Caco-2 (cell line): ENCODE data around the gene SHB. TPM values are rescaled to one million over a fixed set of nuclear protein-coding genes. Genes with fewer than 3 reads are reported as not detected.

ENCODE experiments used
- BruUV-seq: library from RNA; stranded (reverse); fragments of 400-500 nt; replicated peaks from 2 replicates; lab custom pipeline; 2021; lab: Mats Ljungman, UMichigan
- CTCF ChIA-PET: fragments of 300-600 bp; sonication (Branson Sonifier 250); formaldehyde crosslinking; loops from one replicate; lab custom pipeline; 2022; ENCODE audit warnings: antibody characterized with exemption; lab: Charles Lee
- POLR2A ChIA-PET: fragments of 300-600 bp; sonication (Branson Sonifier 250); formaldehyde crosslinking; loops from one replicate; lab custom pipeline; 2022; ENCODE audit warnings: antibody characterized with exemption; lab: Charles Lee
- DNase-seq, 2 experiments: peaks; one replicate each; pipeline versions ENCODE4 v3.0.0 to v3.0.0-alpha.2; 2020 to 2022
- H3K27me3 ChIP-seq: replicated peaks from 2 replicates; pipeline ENCODE4 v1.6.0; 2011; ENCODE audit warnings: low read length; ENCODE audit not compliant: control insufficient read depth, insufficient read depth
- H3K36me3 ChIP-seq: 2 replicates; pipeline ENCODE4 v1.5.1; 2011; ENCODE audit warnings: low read length; ENCODE audit not compliant: control insufficient read depth, insufficient read depth
- H3K4me1 ChIP-seq: fragments of 250-450 bp; sonication (Bioruptor Pico); 2 replicates; pipeline ENCODE4 v1.5.1; 2020; ENCODE audit warnings: mild to moderate bottlenecking
- H3K4me3 ChIP-seq: 2 replicates; pipeline ENCODE4 v1.5.1; 2011; ENCODE audit warnings: low read depth, mild to moderate bottlenecking, control low read depth, low read length
- H3K9me3 ChIP-seq: fragments of 250-450 bp; sonication (Bioruptor Pico); 2 replicates; pipeline ENCODE4 v1.5.1; 2020; ENCODE audit warnings: mild to moderate bottlenecking, moderate library complexity
- H3K27ac Mint-ChIP-seq: one replicate; pipeline ENCODE4 v1.8.0; 2022; ENCODE audit warnings: mixed read lengths; ENCODE audit not compliant: unreplicated experiment
- H3K27me3 Mint-ChIP-seq: one replicate; pipeline ENCODE4 v1.8.0; 2022; ENCODE audit warnings: mixed read lengths; ENCODE audit not compliant: insufficient read depth, unreplicated experiment
- H3K36me3 Mint-ChIP-seq: one replicate; pipeline ENCODE4 v1.8.0; 2022; ENCODE audit warnings: mild to moderate bottlenecking, mixed read lengths; ENCODE audit not compliant: insufficient read depth, unreplicated experiment
- H3K4me1 Mint-ChIP-seq: one replicate; pipeline ENCODE4 v1.8.0; 2022; ENCODE audit warnings: low read depth, mixed read lengths; ENCODE audit not compliant: unreplicated experiment
- H3K4me3 Mint-ChIP-seq: one replicate; pipeline ENCODE4 v1.8.0; 2022; ENCODE audit warnings: mild to moderate bottlenecking, moderate library complexity, mixed read lengths; ENCODE audit not compliant: unreplicated experiment
- H3K9me3 Mint-ChIP-seq: one replicate; pipeline ENCODE4 v1.8.0; 2022; ENCODE audit warnings: mixed read lengths; ENCODE audit not compliant: unreplicated experiment
- CTCF ChIP-seq, 2 experiments: fragments of 200-600 bp in 1 of 2; IDR thresholded peaks; 1 replicate in 1 of 2; 2 replicates in 1 of 2; pipeline versions ENCODE4 v1.5.1 to v1.8.0; 2011 to 2022; ENCODE audit warnings: antibody characterized with exemption in 1 of 2, control low read depth in 1 of 2, inconsistent platforms in 1 of 2, low read depth in 1 of 2, low read length in 1 of 2, mild to moderate bottlenecking in 1 of 2, moderate library complexity in 1 of 2; ENCODE audit not compliant: insufficient read depth in 1 of 2, severe bottlenecking in 1 of 2, unreplicated experiment in 1 of 2
- intact Hi-C: fragments of 100-400 bp; cut with micrococcal nuclease; formaldehyde crosslinking; loops from one replicate; pipeline ENCODE4 v1.10.0; 2022; ENCODE audit not compliant: unreplicated experiment
- total RNA-seq: library from RNA; stranded (reverse); gene quantifications from 2 replicates; pipeline ENCODE4 v1.2.3, GENCODE V29; 2022

The SHB gene
- total RNA-seq, 1 experiment from 2014 or later, result 18.3 TPM

- no peak for DNase-seq
- H3K4me3 ChIP-seq, result no peak overlapping the region
- no peak for TF ChIP-seq CTCF (IDR thresholded peaks at IDR 0.05; ENCODE audit: insufficient read depth in 1 of 2, low read depth in 1 of 2, low read length in 1 of 2, severe bottlenecking in 1 of 2, unreplicated experiment in 1 of 2)
- no peaks in the 10 kb centered on the region for H3K9me3 ChIP-seq
- CTCF ChIA-PET, result no interaction called here
- 0 out of 2 replicates have a peak, but pooled peaks cover 2% of the 10 kb centered on the region for H3K4me1 ChIP-seq
- intact Hi-C loops, result no loop called here
- H3K4me1 Mint-ChIP-seq, result peaks cover 1% of the 10 kb centered on the region
- H3K4me3 Mint-ChIP-seq, result no peak overlapping the region
- H3K27ac Mint-ChIP-seq, result no peak overlapping the region
- no peaks in the 10 kb centered on the region for H3K27me3 ChIP-seq
- no peaks in the 10 kb centered on the region for H3K9me3 Mint-ChIP-seq
- no peaks in the 10 kb centered on the region for H3K27me3 Mint-ChIP-seq
- H3K36me3 ChIP-seq, result no peaks in the 10 kb centered on the region
- BruUV-seq, result no TSS peak
- peaks cover 30% of the 10 kb centered on the region for H3K36me3 Mint-ChIP-seq
- POLR2A ChIA-PET, result no interaction called here
These were observed 150.3 kb downstream of the SHB start for GRCh38 chr9:37918665-37919170.

DNA sequence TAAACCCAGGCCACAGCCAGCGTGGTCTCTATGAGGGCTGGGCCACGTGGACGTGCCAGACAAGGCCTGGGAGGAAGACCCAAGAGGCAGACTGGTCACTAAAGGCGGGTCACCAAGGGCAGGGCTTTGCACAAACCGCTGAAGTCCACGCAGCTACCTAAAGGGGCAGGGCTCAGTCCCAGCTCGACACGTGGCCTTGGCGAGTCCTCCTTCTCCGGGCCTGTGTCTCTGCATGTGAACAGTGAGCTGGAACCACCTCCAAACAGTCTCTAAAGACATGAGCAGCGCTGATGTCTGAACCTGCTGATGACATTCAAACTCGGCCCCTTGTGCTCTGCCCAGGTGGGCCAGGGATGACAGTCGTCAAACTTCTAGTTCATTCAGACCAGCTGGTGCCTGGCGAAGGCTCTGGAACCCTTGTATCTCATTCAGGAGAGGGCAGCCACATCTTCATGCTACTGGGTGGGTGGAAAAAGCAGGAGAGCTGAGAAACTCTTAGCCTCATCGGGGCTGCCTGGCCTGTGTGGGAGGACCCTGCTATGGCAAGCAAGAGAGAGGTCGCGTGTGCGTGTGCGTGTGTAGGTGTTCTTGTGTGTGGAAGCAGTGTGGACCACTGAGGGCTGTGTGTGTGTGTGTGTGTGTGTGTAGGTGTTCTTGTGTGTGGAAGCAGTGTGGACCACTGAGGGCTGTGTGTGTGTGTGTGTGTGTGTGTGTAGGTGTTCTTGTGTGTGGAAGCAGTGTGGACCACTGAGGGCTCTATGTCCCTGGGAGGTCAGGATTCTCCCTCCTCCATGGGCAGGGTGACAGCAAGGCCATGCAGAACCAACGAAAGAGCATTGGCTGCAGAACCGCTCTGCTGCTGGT is 151.0 kb downstream of the SHB start:
- no peak for TF ChIP-seq CTCF (IDR thresholded peaks at IDR 0.05; ENCODE audit: insufficient read depth in 1 of 2, low read depth in 1 of 2, low read length in 1 of 2, severe bottlenecking in 1 of 2, unreplicated experiment in 1 of 2)
- ChIA-PET CTCF (interaction anchor here (0.6 kb wide), 1 partner anchor 195 kb away, joined by 3 read pairs; no protein-coding TSS in a partner anchor), POLR2A (no interaction called here)
- no TSS peak for BruUV-seq
- Histone ChIP-seq H3K36me3 (no peaks in the 10 kb centered on the region), H3K4me1 (0 out of 2 replicates have a peak, but pooled peaks cover 3% of the 10 kb centered on the region), H3K4me3 (no peak overlapping the region), H3K9me3 (no peaks in the 10 kb centered on the region), H3K27me3 (no peaks in the 10 kb centered on the region)
- H3K4me1 Mint-ChIP-seq, result peaks cover 7% of the 10 kb centered on the region
- peaks cover 36% of the 10 kb centered on the region for H3K36me3 Mint-ChIP-seq
- H3K27ac Mint-ChIP-seq, result no peak overlapping the region
- no peak for DNase-seq
- no peaks in the 10 kb centered on the region for H3K9me3 Mint-ChIP-seq
- intact Hi-C loops, result no loop called here
- H3K4me3 Mint-ChIP-seq, result no peak overlapping the region
- no peaks in the 10 kb centered on the region for H3K27me3 Mint-ChIP-seq

GRCh38 chr9:37917313-37917731 is 151.7 kb downstream of the SHB start:
- no TSS peak for BruUV-seq
- Histone ChIP-seq H3K4me1 (0 out of 2 replicates have a peak, but pooled peaks cover 3% of the 10 kb centered on the region), H3K4me3 (no peak overlapping the region), H3K9me3 (no peaks in the 10 kb centered on the region), H3K36me3 (no peaks in the 10 kb centered on the region), H3K27me3 (no peaks in the 10 kb centered on the region)
- DNase-seq, result no peak
- H3K9me3 Mint-ChIP-seq, result no peaks in the 10 kb centered on the region
- ChIA-PET CTCF (interaction anchor here (0.6 kb wide), 1 partner anchor 196 kb away, joined by 3 read pairs; no protein-coding TSS in a partner anchor), POLR2A (no interaction called here)
- no peak overlapping the region for H3K27ac Mint-ChIP-seq
- no peak for TF ChIP-seq CTCF (IDR thresholded peaks at IDR 0.05; ENCODE audit: insufficient read depth in 1 of 2, low read depth in 1 of 2, low read length in 1 of 2, severe bottlenecking in 1 of 2, unreplicated experiment in 1 of 2)
- peaks cover 33% of the 10 kb centered on the region for H3K36me3 Mint-ChIP-seq
- peaks cover 7% of the 10 kb centered on the region for H3K4me1 Mint-ChIP-seq
- intact Hi-C loops, result no loop called here
- no peak overlapping the region for H3K4me3 Mint-ChIP-seq
- H3K27me3 Mint-ChIP-seq, result no peaks in the 10 kb centered on the region
